GM13976 (cell line): Measurements from ENCODE around the gene SRPK1.

Experiments
- DNase-seq: peaks from one replicate; pipeline ENCODE4 v3.0.0; 2012; ENCODE audit warnings: low spot score
- CTCF ChIP-seq: IDR thresholded peaks from 2 replicates; pipeline ENCODE4 v1.5.1; 2012; ENCODE audit warnings: borderline replicate concordance, mild to moderate bottlenecking; ENCODE audit not compliant: insufficient read depth; ENCODE audit errors: extremely low read depth, missing control alignments, control extremely low read depth
- in situ Hi-C: fragments of 300-500 bp; cut with MboI; formaldehyde crosslinking; loops from one replicate; pipeline ENCODE4 v1.12.0; 2022; ENCODE audit warnings: low sequenced_read_pairs, mixed read lengths, inconsistent platforms; ENCODE audit not compliant: unreplicated experiment

The SRPK1 gene

GRCh38 chr6:35810971-35811698 is 109.8 kb downstream of the SRPK1 start:
- TF ChIP-seq CTCF, result no peak
- in situ Hi-C loops, result no loop called here
- DNase-seq, result no peak

- no peak for TF ChIP-seq CTCF
- DNase-seq, result no peak
- in situ Hi-C loops, result no loop called here
Measured at GRCh38 chr6:35809809-35810208, 111.1 kb downstream of the SRPK1 start.

DNA sequence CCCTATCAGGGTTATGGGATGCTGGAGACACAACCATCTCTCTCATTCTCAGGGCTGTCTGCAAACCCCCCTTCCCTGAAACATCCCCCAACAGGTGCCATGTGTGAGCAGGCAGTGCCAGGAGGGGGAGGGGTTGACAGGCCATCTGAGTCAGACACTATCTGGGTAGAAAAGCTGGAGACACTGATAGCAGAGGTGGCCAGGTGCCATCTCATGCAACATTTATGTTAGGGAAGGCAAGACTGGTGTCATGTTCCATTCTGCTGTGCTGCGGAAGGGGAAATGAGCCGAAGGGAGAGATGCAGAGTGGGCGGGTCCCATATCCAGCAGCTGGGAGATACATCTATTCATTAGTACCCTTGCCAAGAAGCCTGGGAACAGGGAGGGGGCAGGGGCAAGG is 112.2 kb downstream of the SRPK1 start:
- no peak for TF ChIP-seq CTCF
- in situ Hi-C loops, result no loop called here
- no peak for DNase-seq

- DNase-seq, result peak; percentile 91
- TF ChIP-seq CTCF, result no peak
- in situ Hi-C loops, result no loop called here
Measured at GRCh38 chr6:35804996-35805736, 115.7 kb downstream of the SRPK1 start, which contains the start of gene LHFPL5. Gene LHFPL5, plus strand, starts transcription at chr6:35805352. Its CDS starts 319 bp downstream, at chr6:35805671.

GRCh38 chr6:35801148-35801547 is 119.8 kb downstream of the SRPK1 start:
- DNase-seq, result no peak
- in situ Hi-C loops, result no loop called here
- no peak for TF ChIP-seq CTCF

- no peak for TF ChIP-seq CTCF
Measured at GRCh38 chr6:35798706-35799105, 122.2 kb downstream of the SRPK1 start.

More at GRCh38 chr6:35798706-35799105, 122.2 kb downstream of the SRPK1 start:
- in situ Hi-C loops, result no loop called here
- DNase-seq, result no peak
